ENCODE data around the gene ZCWPW1.

ZCWPW1 gene, protein sequence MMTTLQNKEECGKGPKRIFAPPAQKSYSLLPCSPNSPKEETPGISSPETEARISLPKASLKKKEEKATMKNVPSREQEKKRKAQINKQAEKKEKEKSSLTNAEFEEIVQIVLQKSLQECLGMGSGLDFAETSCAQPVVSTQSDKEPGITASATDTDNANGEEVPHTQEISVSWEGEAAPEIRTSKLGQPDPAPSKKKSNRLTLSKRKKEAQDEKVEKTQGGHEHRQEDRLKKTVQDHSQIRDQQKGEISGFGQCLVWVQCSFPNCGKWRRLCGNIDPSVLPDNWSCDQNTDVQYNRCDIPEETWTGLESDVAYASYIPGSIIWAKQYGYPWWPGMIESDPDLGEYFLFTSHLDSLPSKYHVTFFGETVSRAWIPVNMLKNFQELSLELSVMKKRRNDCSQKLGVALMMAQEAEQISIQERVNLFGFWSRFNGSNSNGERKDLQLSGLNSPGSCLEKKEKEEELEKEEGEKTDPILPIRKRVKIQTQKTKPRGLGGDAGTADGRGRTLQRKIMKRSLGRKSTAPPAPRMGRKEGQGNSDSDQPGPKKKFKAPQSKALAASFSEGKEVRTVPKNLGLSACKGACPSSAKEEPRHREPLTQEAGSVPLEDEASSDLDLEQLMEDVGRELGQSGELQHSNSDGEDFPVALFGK

DNA sequence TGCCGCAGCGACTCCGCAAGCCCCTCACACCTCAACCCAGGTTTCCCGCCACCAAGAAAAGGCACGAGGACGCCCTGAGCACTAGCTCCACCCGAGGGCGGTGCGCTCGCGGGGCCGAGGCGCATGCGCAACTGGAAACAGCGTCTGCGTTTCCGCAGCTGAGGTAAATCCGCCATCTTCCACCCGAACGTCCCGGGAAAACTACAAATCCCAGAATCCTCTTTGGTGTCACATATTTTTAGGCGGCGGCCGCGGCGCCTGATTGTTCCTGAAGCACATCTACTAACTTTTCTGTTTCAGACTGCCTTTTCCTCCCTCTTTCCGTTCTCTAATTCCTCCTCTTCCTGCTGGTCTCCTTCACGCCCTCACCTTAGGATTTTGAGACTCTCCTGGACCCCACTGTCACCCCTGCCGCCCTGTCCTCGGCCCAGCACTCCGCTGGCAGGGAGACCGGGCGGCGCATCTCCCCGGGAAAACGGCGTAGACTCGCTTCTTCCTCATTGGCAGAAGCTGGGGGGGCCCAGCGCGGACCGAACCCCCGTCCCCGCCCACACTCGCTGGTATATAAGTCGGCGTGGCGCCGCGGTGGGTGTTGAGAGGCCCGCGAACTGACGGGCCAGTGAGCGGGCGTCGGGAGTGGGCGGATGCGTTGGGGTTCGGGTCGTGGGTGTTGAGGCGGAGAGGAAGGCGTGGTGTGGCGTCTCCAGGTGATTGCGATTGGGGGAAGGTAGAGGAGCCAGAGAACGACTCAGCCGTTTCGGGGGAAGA, at the start of gene ZCWPW1:
Gene ZCWPW1 (minus strand): TSS at position 505 of the 768 bp plus-strand sequence. CDS start 8,054 bp downstream, outside the sequence.
- peak; percentile 97 for DNase-seq

DNA sequence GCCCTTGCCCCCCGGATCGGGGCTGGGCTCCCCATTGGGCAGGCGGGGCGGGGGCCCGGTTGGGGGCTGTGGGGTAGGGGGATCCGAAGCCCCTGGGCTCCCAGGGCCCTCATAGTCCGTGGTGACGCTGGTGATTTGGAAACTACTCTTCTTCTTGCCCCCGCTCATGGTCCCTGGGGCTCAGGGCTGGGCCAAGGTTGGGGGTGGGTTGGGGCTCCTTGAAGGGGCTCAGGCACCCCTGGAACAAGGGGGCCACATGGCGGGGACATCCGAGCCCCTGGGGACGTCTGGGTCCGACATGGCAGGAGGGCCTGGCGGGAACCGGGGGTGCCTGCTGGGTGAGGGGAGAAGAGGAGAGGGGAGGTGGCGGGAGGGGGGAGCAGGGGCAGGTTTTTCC, 49.4 kb upstream of the ZCWPW1 start:
- no peak for DNase-seq

DNA sequence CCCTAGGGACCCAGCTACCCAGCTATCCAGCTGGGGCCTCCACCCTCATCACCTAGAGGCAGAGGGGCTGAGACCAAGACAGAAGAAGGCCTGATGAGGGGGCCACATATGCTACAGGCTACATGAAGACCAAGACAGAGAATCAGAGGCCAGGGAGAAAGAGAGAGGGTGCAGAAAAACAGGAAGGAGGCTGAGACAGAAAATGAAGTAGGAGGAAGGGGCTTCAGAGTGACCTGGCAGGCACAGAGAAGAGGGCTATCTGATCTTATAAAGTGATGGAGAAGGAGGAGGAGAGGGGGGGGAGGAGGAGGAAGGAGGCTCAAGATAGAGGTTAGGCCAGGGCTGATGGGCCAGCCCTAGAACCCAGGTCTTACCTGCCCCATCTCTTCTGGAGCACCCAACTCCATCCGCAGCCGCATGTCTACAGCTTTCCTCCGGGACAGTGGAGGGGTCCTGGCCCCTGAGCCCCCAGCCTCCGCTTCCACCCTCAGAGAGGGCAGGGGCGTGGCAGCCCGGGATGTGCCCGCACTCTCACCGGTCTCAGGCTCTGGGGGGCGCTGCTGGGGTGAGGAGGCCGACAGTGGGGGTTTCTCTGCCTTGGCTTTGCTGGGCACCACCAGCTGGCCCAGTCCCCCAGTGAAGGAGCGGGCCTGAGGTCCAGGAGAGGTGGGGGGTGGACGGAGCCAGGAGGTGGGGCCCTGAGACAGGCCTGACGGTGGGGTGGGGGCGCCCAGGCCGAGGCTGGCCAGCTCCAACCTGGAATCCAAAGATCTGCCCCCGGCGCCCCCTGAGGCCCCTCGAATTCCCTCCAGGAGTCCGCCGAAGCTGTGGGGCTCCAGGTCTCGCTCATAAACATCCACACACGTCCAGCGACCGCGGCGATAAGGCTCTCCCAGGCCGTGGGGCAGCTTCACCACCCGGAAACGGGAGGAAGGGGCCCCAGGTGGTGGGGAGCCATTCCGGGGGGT, 48.7 kb upstream of the ZCWPW1 start:
- peak; percentile 50 for DNase-seq

DNA sequence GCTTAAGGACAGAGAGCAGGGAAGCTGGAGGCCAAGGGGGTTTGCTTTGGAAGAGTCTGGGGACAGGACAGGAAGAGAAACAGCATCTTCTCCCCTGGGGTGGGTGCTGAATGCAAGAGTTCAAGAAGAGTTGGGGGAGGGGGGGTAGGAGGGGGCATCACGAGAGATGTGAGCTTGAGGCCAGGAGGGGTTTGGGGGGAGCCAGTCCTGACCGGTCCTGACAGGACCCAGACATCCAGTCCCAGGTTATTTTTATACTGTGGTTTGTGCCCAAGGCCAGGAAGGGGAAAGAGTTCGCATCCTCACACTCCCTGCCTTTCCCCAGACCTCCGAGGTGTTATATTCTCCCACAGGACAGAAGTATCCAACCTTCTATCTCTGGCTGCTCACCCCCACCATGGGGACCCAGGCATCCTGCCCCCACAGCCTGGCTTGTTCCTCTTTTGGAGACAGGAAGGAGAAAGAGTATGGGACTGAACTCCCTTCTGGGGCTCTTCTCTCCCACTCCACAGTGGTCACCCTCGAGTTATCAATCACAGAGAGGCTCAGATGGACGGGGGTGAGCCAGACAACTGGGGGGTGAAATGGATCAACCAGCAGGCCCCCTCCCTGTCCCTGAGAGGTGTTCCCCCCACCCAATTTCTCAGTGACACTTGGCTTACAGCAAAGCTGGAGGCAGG, 47.7 kb upstream of the ZCWPW1 start:
- DNase-seq, result no peak

DNA sequence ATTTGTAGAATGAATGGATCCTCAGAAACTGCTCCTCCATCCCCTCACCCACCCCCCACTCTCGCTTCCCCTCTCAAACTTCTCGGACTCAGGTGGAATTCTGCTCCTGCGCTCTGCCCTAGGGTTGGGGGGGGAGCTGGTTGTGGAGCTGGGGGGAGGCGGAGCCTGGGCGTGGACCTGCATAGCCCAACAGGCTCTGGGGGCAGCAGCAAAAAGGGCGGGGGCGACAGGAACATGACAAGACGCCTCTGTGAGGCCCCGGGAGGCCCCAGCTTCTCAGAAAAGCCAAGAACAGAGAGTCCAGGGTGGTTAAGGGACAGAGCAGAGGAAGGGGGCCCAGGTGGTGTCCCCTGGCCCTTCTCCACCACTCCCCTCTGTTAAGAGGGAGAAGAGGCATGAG, 47.0 kb upstream of the ZCWPW1 start:
- DNase-seq, result no peak

DNA sequence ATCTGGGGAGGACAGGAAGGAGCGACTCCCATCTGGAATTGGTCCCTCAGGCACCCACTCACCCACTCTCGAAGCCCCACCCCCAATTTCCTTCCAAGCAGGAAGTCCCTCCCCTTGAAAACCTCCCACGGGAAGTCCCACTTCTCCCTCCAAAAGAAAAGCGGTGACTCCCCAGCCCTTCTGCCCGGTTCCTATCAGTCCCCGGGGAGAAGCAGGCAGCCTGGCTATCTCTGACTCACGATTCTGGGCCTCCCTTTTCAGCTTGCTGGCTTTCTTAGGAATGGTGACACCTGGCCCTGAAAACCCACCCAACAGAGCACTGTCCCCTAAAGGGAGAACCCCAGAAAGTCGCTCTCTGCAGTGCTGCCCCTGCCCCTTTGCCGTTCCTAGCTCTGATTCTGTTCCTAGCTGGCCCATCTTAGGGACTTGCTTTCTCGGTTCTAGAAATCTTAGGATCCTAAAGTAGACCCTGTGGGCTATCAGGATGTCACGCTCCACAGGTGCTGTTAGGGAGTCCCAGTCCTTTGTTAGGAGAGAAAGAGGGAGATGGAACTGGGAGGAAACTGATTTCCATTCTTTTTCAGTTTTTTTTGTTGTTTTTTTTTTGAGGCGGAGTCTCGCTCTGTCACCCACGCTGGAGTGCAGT, 44.5 kb upstream of the ZCWPW1 start:
- no peak for DNase-seq

DNA sequence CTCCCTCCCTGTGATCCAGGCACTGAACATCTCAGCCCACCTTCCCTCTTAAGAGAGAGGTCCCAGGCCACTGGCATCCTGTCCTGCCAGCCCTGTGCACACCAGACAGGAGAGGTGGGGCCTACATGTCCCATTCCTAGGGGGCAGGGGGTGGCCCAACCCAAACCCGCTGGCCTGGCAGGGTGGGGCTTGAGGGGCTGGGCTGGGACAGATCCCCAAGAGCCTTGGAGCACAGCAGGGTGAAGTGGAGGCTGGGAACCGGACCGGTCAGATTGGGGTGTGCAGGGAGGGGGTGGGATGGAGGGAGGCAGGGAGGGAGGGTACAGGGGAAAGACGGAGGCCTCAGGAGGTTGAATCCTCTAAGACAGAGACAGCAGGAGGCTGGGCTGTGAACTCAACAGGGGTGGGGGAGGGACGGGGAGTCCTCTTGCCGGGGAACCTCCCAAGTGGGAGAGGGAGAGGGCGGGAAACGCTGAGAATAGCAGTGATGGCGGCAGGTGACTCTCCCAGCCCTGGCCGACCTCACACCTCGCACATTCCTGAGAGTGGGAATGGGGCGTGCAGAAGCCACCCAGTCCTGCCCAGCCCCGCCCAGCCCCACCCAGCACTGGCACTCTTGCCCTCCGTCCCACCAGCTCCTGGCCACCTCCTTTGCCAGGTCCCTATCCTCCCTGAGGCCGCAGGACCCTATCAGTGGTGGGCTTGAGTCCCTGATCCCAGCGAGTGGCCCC, 43.8 kb upstream of the ZCWPW1 start:
- no peak for DNase-seq

DNA sequence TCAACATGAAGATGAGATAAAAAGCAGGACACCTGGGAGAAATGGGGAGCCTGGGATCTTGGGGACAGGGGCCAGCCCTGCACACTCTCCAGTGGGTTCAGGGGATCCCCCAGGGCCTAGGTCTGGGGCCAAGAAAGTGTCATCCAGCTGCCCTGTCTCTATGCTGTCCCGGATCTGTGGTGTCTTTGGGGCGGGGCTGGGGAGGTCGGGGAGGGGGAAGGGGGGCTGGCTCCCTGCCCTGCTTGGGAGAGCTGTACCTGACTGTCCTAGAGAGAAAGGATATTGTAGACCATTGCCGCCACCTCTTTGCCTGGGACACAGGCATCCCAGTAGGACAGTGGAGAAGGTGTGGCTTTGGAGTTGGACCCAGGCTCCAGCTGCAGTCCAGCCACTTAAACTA, 42.5 kb upstream of the ZCWPW1 start:
- DNase-seq, result no peak

DNA sequence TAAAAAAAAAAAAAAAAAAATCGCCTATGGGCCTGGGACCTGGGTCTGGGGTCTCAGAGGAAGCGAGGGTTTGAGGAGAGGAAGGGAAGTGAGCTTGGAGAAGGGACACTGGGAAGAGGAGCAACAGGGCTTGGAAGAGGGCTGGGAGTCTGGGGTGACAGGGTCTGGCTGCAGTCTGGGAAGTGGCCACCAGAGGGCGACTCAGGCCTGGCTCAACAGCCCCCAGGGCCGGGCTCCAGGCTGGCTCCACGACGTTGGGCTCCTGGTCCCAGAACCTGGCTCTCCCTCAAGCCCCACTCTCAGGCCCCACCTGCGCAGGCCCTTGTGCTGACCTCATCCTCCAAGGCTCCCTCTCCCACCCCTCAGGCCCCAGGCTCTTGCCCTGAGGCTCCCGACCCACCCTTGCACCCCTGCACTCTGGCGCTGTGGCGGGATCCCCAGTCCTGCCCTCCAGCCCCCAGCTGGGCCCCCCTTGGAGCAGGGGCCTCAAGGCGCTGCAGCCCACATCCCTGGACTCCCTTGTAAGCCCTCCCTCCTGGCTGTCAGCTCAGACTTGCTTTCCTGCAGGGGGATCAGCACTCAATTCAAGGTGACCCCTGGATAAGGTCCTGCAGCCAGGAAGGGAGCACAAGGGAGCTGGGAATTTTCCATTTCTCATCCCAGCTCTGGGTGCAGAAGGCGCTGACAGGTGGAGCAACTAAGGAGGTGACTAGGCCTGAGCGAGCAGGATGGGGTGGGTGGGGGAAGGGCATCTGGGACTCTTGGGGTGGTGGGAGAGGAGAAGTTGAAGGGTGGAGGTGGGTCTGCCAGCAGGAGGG, 40.9 kb upstream of the ZCWPW1 start:
- DNase-seq, result peak; percentile 73

DNA sequence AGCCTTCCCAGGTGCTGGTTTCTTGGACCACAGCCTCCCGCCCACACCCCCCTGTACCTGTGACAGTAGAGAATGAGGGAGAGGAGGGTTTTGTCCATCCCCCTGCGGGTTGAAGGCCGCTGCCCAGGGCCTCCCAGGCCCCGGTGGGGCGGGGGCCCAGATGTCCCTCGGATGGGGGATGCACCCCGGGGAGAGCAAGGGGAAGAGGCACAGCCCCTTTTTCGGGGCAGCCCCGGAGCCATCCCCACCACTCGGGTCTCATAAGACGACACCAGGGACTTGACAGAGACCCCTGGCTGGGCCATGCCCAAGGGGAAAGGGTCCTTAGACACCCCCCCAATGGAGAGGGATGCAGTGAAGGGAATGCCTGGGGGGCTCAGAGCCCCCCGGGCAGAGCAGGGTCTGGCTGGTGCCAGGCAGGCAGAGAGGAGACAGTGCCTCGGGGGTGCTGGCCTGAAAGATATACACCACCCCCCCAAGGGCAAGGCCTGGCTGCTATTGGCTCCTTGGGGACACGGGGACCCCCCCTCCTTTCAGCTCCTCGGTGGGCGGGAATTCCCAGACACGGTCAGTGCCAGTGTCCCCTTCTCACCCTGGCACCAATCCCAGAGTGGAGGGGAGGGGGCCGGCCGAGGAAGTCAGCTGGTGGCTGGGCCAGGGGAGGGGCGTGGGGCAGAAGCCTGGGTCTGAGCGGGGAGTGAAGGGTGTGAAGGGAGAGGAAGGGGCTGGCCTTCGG, 39.3 kb upstream of the ZCWPW1 start:
- DNase-seq, result no peak

DNA sequence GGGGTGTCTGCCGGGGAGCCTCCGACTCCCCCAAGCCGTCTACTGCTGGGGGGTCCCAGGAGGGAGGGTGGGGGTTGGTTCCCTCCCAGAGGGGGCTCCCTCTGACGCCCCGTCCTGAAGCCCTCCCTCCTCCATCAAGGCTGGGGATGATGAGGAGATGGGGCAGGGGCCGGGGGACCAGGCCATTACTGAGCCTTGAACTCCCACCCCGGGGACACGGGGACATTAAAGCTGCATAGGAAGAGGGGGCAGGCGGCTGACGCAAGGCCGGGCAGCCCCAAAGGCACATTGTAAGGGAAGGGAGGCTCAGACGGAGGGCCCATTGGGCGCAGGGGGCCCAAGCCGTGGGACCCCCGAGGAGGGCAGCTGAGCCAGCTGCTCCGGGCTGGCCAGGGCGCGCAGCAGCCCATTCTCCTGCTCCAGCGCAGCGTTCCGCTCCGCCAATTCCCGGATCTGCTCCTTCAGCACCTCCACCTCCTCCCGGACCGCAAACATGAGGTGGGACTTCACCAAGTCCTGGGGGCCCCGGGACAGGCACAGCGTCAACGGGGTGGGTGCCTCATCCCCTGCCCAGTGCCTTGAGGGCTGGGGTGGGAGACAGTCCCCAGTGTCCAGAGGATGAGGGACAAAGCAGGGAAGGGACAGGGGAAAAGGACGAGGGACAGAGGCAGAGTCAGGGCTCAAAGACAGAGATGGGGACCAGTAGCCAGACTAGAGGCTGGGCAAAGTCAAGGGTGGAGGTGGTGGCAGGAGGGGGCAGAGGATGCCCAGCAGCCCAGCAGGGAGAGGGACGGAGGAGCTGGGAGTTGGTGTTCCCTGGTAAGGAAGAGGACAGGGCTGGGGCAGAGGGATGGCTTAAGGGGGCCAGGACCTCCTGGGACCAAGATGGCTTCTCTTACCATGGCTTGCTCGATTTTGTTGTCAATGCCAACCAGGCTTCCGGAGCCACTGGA, 38.4 kb upstream of the ZCWPW1 start:
- DNase-seq, result no peak

DNA sequence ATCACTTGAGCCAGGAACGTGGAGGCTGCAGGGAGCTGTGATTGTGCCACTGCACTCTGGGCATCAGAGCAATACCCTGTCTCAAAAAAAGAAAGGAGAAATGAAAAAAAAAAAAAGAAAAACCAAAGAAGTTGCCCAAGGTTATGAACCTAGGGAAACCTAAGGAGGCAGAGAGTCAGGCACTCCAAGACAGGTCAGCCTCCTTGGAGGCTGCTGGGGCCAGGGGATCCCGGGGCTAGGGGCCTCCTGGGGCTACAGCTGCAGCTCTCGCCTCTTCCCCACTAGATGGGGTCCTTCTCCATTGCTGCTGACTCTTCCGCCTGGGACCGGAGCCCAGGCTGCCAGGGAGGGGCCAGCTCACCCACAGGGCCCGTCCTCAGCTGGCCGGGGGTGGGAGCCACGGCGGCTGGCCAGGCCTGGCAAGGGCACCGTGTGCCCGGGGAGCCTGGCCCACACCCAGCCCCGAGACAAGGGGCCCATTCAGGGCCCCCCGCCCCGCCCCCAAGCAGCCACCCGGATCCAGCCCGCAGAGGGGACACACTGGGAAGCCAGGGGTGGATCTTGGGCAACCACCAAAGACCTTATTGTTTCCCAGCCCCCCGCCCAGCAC, 37.3 kb upstream of the ZCWPW1 start:
- DNase-seq, result no peak

DNA sequence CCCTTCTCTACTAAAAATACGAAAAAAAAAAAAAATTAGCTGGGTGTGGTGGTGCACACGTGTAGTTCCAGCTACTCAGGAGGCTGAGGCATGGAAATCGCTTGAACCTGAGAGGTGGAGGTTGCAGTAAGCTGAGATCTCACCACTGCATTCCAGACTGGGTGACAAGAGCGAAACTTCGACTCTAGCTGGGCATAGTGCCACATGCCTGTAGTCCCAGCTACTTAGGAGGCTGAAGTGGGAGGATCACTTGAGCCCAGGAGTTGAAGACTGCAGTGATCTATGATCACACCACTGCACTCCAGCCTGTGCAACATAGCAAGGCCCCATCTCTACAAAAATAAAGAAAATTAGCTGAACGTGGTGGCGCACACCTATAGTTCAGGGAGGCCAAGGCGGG, 36.8 kb upstream of the ZCWPW1 start:
- no peak for DNase-seq

DNA sequence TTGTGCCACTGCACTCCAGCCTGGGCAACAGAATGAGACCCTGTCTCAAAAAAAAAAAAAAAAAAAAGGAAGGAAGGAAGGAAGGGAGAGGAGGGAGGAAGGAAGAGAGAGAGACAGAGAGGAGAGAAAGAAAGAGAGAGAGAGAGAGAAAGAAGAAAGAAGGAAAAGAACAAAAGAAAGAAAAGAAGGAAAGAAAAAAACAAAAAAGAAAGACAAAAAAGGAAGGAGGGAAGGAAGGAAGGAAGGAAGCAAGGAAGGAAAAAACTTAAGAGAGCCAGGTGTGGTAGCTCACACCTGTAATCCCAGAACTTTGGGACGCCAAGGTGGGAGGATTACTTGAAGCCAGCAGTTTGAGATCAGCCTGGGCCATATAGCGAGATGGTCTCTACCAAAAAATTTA, 36.3 kb upstream of the ZCWPW1 start:
- no peak for DNase-seq

DNA sequence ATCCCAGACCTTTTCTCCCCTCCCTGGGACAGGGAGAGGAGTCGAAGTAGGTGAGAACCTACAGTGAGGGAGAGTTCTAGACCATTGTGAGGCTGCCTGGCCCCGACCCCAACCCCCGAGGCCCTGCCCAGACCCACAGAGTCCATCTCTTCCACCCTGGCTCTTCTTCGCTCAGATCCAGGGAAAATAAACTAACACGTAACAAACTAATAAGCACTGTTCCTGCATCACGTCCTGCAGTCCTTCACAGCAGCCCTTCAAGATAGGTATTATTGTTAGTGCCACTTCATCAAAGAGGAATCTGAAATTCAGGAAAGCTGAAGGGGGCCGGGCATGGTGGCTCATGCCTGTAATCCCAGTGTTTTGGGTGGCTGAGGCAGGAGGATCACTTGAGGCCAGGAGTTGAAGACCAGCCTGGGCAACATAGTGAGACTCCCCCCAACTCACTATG, 35.7 kb upstream of the ZCWPW1 start, which contains the start of gene SPACDR:
Gene SPACDR (minus strand): TSS at position 51 of the 451 bp plus-strand sequence. CDS start 235 bp downstream, outside the sequence.
- DNase-seq, result no peak

DNA sequence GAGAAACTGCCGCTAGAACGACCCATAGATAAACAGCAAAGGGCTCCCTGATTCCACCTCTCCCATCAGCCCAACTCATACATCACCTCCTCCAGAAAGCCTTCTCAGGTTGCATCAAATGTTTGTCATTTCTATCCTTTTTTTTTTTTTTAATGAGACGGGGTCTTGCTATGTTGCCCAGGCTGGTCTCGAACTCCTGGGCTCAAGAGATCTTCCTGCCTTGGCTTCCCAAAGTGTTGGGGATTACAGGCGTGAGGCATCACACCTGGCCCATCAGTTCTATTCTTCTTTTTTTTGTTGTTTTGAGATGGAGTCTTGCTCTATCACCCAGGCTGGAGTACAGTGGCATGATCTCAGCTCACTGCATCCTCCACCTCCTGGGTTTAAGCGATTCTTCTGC, 28.5 kb upstream of the ZCWPW1 start:
- no peak for DNase-seq

DNA sequence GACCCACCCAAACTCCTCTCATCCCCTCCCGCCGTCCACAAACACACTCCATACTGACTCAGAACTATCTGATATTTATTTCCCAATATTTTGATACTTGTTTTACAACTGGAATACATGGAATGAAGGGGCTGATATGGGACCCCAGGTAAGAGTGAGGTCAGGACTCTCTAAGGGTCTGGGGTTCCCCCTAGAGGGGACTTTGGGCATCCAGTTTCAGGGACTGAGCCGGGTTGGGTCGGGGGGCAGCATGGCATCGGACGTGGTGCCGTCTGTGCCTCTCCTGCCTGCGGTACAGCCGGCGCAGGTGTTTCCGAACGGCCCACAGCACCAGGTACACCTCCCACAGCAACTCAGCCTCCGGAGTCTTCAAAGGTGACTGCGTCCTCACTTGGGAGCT, 28.1 kb upstream of the ZCWPW1 start:
- DNase-seq, result no peak
